Activated naive CD4-positive, alpha-beta T cell treated with anti-CD3 and anti-CD28 coated beads, Interleukin-2, amount 50 U/mL, for 72 hours (primary cell): ENCODE data around the gene TPRA1. TPM values are rescaled to one million over a fixed set of nuclear protein-coding genes. Genes with fewer than 3 reads are reported as not detected.

Experiments used
- ATAC-seq, 2 donors: fragments of 150-1000 bp; cut with Tn5 transposase; 2 replicates each; pipeline ENCODE4 v1.10.0; 2021; ENCODE audit warnings: mild to moderate bottlenecking in 2 of 2, moderate library complexity in 2 of 2
- DNase-seq, 2 donors: peaks; one replicate each; pipeline ENCODE4 v3.0.0; 2021 to 2022; ENCODE audit warnings: low spot score in 2 of 2
- H3K27ac Mint-ChIP-seq, 2 donors: one replicate each; pipeline ENCODE4 v1.8.0; 2022; ENCODE audit warnings: mild to moderate bottlenecking in 2 of 2, mixed read lengths in 2 of 2
- H3K36me3 Mint-ChIP-seq, 2 donors: one replicate each; pipeline ENCODE4 v1.8.0; 2022; ENCODE audit warnings: mixed read lengths in 2 of 2
- H3K9me3 Mint-ChIP-seq, 2 donors: one replicate each; pipeline ENCODE4 v1.8.0; 2022; ENCODE audit warnings: mixed read lengths in 2 of 2
- total RNA-seq, 2 donors: library from RNA; stranded (reverse); gene quantifications; one replicate each; pipeline ENCODE4 v1.2.3, GENCODE V29; 2022

TPRA1 gene
- total RNA-seq, 2 donors from 2014 or later, result 26.0 to 31.3 TPM

DNA sequence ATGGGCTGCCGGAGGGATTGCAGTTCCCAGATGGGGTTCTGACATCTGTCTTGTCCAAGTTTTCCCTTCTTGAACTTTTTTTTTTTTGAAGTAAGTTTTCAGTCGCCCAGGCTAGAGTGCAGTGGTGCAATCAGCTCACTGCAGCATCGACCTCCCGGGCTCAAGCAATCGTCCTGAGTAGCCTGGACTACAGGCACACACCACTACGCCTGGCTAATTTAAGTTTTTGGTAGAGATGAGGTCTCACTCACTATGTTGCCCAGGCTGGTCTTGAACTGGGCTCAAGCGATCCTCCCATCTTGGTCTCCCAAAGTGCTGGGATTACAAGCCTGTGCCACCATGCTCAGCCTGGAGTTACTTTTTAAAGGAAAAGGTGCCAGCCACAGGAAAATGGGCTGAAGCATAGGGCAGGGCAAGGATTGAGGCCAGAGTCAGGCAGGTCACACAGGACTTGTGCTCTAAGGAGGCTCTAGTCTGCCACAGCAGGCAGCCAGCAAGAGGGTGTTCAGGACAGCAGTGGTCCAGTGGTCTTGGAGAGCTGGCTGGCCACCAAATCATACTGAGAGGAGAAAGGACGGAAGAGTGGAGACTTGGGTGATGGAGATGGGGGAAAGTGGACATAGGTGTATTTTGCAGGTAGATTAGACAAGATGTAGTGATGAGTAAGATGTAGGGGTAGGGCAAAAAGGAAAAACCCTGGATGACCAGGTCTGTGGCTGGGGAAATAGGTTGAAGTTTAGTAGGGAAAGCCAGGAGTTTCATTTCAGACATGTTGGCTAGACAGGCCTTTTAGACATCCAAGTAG lies 32.4 kb upstream of the TPRA1 start:
- ATAC-seq (no peak), DNase-seq (no peak)
- Mint-ChIP-seq H3K27ac (no peak overlapping the region), H3K9me3 (no peaks in the 10 kb centered on the region), H3K36me3 (peaks cover 13 to 33% of the 10 kb centered on the region in 2 donors)

DNA sequence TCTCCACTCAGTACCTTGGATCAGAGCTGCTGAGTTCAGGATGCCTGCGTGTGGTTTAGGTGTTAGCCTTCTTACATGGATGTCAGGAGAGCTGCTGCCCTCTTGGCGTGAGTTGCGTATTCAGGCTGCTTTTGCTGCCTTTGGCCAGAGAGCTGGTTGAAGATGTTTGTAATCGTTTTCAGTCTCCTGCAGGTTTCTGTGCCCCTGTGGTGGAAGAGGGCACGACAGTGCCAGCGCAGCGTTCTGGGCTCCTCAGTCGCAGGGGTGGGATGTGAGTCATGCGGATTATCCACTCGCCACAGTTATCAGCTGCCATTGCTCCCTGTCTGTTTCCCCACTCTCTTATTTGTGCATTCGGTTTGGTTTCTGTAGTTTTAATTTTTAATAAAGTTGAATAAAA lies 31.5 kb upstream of the TPRA1 start:
- Mint-ChIP-seq H3K9me3 (no peaks in the 10 kb centered on the region), H3K27ac (no peak overlapping the region), H3K36me3 (peaks cover 21 to 38% of the 10 kb centered on the region in 2 donors)
- DNase-seq, result no peak
- ATAC-seq, result no peak

GRCh38 chr3:127620637-127621375 lies 30.3 kb upstream of the TPRA1 start:
- ATAC-seq, result no peak
- peak overlapping the region in 1 of 2 donors; percentile 29 for H3K27ac Mint-ChIP-seq
- peaks cover 29 to 50% of the 10 kb centered on the region in 2 donors for H3K36me3 Mint-ChIP-seq
- no peaks in the 10 kb centered on the region for H3K9me3 Mint-ChIP-seq
- DNase-seq, result no peak

GRCh38 chr3:127618891-127619290 lies 28.4 kb upstream of the TPRA1 start:
- Mint-ChIP-seq H3K36me3 (peaks cover 43 to 68% of the 10 kb centered on the region in 2 donors), H3K27ac (peak overlapping the region in 1 of 2 donors; percentile 84), H3K9me3 (no peaks in the 10 kb centered on the region)
- no peak for ATAC-seq
- no peak for DNase-seq

DNA sequence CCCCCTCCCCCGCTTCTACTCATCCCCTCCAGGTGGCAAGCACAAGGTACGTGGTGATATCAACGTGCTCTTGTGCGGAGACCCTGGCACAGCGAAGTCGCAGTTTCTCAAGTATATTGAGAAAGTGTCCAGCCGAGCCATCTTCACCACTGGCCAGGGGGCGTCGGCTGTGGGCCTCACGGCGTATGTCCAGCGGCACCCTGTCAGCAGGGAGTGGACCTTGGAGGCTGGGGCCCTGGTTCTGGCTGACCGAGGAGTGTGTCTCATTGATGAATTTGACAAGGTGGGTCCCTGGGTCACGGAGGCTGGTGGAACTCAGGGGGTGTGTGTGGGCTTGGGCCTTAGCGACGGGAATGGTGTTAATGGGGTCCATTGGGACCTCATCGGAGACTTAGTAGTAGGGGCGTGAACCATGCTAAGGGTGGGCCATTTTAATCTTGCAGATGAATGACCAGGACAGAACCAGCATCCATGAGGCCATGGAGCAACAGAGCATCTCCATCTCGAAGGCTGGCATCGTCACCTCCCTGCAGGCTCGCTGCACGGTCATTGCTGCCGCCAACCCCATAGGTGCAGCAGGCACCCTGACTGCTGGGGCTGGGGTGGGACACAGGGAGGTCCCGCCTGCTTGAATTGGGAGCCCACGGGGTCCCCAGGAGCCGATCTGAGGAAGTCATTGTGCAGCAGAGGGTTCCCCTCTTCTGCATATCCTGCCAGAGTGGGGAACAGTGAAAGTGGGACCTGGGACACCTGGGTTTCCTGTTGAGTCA lies 26.5 kb upstream of the TPRA1 start:
- Mint-ChIP-seq H3K9me3 (no peaks in the 10 kb centered on the region), H3K27ac (peak overlapping the region; percentile 35 to 36), H3K36me3 (peaks cover 58 to 83% of the 10 kb centered on the region in 2 donors)
- DNase-seq (no peak), ATAC-seq (no peak)

- H3K27ac Mint-ChIP-seq, result no peak overlapping the region
- DNase-seq (no peak), ATAC-seq (no peak)
- H3K9me3 Mint-ChIP-seq, result no peaks in the 10 kb centered on the region
- H3K36me3 Mint-ChIP-seq, result peaks cover 61 to 73% of the 10 kb centered on the region in 2 donors
Observed at GRCh38 chr3:127615631-127616305, 25.2 kb upstream of the TPRA1 start.

DNA sequence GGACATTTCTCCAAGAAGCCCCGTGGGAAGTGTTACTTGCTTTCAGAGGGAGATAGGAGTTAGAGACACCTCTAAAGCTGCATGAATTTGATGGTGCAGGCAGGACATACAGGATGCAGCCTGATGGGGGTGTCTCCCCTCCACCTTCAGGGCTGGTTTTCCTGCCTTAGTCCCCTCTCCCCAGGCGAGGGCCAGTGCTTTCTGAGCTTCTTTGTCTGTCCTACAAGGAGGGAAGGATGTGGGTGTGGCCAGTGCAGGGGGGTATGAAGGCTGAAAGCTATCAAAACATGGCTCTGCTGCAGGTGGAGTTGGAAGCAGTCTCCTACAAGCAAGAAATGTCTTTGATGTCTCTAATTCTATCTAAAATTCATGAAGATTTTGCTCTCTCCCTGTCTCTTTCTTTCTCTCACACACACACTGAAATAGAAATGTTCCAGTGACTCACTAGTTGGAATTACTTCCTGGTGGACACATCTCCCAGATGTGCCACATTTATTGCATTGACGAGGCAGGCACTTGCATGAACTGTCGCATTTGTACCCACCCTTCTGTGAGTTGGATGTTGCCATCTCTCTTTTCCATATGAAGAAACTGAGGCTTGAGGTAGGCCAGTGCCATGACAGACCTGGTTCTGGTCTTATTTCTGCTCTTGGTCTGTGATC lies 24.5 kb upstream of the TPRA1 start:
- H3K27ac Mint-ChIP-seq, result no peak overlapping the region
- peaks cover 68 to 76% of the 10 kb centered on the region in 2 donors for H3K36me3 Mint-ChIP-seq
- H3K9me3 Mint-ChIP-seq, result no peaks in the 10 kb centered on the region
- DNase-seq (no peak), ATAC-seq (no peak)

DNA sequence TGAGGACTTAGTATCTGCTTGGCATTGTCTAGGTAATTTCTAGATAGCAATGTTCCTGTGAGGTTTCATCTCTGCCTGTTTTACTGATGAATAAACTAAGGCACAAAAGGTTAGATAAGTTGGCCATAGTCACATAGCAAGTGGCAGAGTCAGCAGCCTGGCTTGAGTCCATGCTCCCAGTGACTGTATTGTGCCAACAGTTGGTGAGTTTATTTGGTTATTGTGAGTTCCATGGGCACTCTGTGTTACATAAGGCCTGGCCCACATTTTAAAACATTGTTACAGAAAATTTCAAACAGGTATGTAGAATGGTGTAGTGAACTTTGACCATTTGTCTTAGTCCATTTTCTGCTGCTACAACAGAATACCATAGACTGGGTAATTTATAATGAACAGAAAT lies 22.9 kb upstream of the TPRA1 start:
- peaks cover 70 to 80% of the 10 kb centered on the region in 2 donors for H3K36me3 Mint-ChIP-seq
- no peak for ATAC-seq
- no peak for DNase-seq
- H3K27ac Mint-ChIP-seq, result no peak overlapping the region
- H3K9me3 Mint-ChIP-seq, result no peaks in the 10 kb centered on the region

DNA sequence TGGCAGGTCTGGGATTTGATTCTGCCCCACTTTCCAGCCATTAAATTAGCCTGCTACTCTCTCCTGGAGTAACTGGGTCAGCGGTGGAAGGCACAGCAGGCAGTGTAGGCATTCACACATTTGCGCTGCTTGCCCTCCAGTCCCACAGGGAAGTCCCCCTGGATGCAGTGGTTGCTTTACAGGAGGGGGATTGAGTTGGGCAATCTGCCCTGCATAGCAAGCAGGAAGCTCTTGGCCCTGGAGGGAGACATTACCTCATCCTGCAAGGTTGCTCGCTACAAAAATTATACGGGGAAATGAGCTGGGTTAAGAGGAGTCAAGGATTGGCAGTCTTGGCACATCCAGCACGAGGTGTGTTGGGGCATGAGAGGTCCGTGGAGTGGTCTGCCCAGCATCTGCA lies 22.4 kb upstream of the TPRA1 start:
- no peaks in the 10 kb centered on the region for H3K9me3 Mint-ChIP-seq
- H3K36me3 Mint-ChIP-seq, result peaks cover 70 to 80% of the 10 kb centered on the region in 2 donors
- H3K27ac Mint-ChIP-seq, result no peak overlapping the region
- ATAC-seq (no peak), DNase-seq (no peak)

GRCh38 chr3:127611251-127611650 lies 20.7 kb upstream of the TPRA1 start:
- ATAC-seq, result no peak
- no peak for DNase-seq
- H3K36me3 Mint-ChIP-seq, result peaks cover 73 to 79% of the 10 kb centered on the region in 2 donors
- no peak overlapping the region for H3K27ac Mint-ChIP-seq
- no peaks in the 10 kb centered on the region for H3K9me3 Mint-ChIP-seq

DNA sequence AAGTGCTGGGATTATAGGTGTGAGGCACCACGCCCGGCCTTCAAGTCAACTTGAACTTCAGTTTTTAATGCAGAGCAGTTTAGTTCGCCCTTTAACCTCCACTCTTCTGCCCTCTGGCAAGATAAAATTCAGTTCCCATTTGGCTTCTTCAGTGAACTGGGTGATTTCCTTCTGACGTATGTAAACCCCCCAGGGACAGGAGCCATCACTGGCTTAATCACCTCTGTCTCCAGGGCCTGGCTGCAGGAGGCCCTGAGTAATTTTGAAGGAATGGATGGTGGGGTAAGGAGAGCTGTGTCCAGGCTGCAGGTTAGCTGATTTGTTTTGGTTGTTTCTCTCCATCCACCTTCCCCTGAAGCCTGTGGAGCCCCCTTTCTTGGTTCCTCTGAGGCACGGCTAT lies 19.6 kb upstream of the TPRA1 start:
- H3K9me3 Mint-ChIP-seq, result no peaks in the 10 kb centered on the region
- H3K36me3 Mint-ChIP-seq, result peaks cover 73 to 79% of the 10 kb centered on the region in 2 donors
- peak overlapping the region in 1 of 2 donors; percentile 41 for H3K27ac Mint-ChIP-seq
- no peak for ATAC-seq
- DNase-seq, result no peak

DNA sequence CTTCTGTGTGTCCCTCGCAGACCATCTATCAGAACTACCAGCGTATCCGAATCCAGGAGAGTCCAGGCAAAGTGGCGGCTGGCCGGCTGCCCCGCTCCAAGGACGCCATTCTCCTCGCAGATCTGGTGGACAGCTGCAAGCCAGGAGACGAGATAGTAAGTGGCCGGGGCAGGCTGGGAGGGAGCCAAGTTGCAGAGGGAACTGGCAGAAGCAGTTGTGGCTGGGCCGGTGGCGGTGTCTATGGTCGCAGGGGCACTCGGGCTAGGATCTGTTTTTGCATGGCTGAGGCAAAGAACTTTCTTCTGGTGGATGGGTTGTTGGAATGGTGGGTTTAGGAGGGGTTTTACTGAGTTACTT lies 17.8 kb upstream of the TPRA1 start:
- no peak for DNase-seq
- Mint-ChIP-seq H3K27ac (peak overlapping the region in 1 of 2 donors; percentile 69), H3K9me3 (no peaks in the 10 kb centered on the region), H3K36me3 (peaks cover 66 to 68% of the 10 kb centered on the region in 2 donors)
- no peak for ATAC-seq

DNA sequence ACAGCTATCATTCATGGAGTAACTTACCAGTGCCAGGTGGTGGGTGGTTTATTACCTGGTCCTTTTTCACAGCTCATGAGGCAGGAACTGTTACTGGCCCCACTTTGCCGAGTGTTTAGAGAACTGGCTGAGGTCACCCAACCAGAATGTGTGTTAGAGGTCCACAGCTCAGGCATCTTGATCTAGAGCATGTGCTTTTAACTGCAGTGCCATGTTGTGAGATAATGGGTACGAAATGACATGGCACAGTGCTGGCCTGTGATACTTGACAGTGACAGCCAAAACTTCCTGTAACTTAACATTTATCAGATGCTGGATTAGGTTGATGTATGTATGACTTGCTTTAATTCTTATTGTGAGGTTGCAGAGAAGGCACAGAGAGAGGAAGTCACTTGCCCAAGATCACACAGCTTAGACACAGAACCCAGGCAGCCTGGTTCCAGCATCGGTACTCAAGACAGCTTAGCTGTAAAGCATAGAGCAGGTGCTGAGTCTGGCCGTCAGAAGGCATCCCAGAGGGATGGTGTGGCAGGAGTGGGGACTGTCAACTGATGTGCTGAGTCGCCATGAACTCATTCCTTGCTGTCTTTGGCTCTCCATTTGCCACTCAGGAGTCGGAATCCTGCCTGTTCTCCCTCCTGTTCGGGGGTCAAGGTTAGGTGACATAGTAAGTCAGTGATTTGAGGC lies 17.3 kb upstream of the TPRA1 start:
- DNase-seq (no peak), ATAC-seq (no peak)
- H3K27ac Mint-ChIP-seq, result no peak overlapping the region
- peaks cover 61 to 63% of the 10 kb centered on the region in 2 donors for H3K36me3 Mint-ChIP-seq
- no peaks in the 10 kb centered on the region for H3K9me3 Mint-ChIP-seq

DNA sequence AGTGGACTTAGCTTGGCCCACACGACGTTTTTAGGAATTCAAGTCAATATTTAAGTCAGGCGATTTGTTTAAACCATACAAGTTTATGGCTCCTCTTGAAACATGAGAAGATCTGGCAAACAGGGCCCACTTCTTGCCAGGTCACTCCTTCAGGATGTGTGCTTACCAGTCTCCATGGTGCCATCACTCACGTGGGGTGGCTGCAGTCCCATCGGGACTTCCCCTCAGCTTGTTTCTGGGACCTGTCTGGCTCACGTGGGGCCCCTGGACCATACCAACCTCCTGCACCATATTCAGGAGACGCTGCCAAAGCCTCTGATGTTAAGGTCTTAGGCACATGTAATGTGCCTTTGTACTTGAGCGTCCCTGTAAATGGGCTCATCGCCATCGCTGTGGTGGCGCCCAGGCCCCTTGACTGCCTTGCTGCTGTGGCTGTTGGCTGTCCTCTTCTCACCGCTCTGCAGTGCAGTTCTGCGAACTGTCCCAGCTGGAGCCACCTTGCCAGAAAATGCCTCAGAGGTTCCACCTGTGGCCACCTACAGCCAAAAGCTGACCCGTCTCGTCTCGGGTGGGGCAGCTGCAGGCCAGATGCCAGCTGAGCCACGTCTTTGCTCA lies 16.6 kb upstream of the TPRA1 start:
- no peak for ATAC-seq
- H3K36me3 Mint-ChIP-seq, result peaks cover 61 to 62% of the 10 kb centered on the region in 2 donors
- H3K9me3 Mint-ChIP-seq, result no peaks in the 10 kb centered on the region
- H3K27ac Mint-ChIP-seq, result no peak overlapping the region
- no peak for DNase-seq

GRCh38 chr3:127606086-127606805 lies 15.7 kb upstream of the TPRA1 start:
- DNase-seq (no peak), ATAC-seq (no peak)
- Mint-ChIP-seq H3K9me3 (no peaks in the 10 kb centered on the region), H3K36me3 (peaks cover 67 to 68% of the 10 kb centered on the region in 2 donors), H3K27ac (no peak overlapping the region)
